ENCODE results near the gene DNLZ.
A peak's percentile ranks its signal among the peaks of the same experiment; 100 is the strongest.

The DNLZ gene

GRCh38 chr9:136403915-136404800 lies 40.6 kb upstream of the DNLZ start:
- peak; percentile 58 for DNase-seq (ENCODE audit: insufficient read length)
- FAIRE-seq: peak; percentile 24
- TF ChIP-seq POLR2AphosphoS5 (IDR thresholded peaks at IDR 0.05; ENCODE audit: low read depth, low read length) (no peak), TAF1 (IDR thresholded peaks at IDR 0.05; ENCODE audit: borderline replicate concordance, low read depth, low read length) (no peak), POLR2A (IDR thresholded peaks at IDR 0.05; ENCODE audit: low read depth, low read length) (no peak)

GRCh38 chr9:136403538-136403914 lies 40.0 kb upstream of the DNLZ start:
- TF ChIP-seq POLR2AphosphoS5 (IDR thresholded peaks at IDR 0.05; ENCODE audit: low read depth, low read length) (peak; percentile 74; the same call in 1 of the 2 replicates), POLR2A (IDR thresholded peaks at IDR 0.05; ENCODE audit: low read depth, low read length) (peak; percentile 70), TAF1 (IDR thresholded peaks at IDR 0.05; ENCODE audit: borderline replicate concordance, low read depth, low read length) (no peak)
- peak; percentile 72 for DNase-seq (ENCODE audit: insufficient read length)
- peak; percentile 83 for FAIRE-seq

- no peak for DNase-seq (ENCODE audit: insufficient read length)
- TF ChIP-seq POLR2AphosphoS5 (IDR thresholded peaks at IDR 0.05; ENCODE audit: low read depth, low read length): no peak
- TF ChIP-seq TAF1 (IDR thresholded peaks at IDR 0.05; ENCODE audit: borderline replicate concordance, low read depth, low read length): no peak
- no peak for TF ChIP-seq POLR2A (IDR thresholded peaks at IDR 0.05; ENCODE audit: low read depth, low read length)
- FAIRE-seq: no peak
These were observed 38.5 kb upstream of the DNLZ start for GRCh38 chr9:136402067-136402466.

GRCh38 chr9:136401173-136401922 lies 37.8 kb upstream of the DNLZ start:
- TF ChIP-seq POLR2AphosphoS5 (IDR thresholded peaks at IDR 0.05; ENCODE audit: low read depth, low read length): peak; percentile 61
- TF ChIP-seq POLR2A (IDR thresholded peaks at IDR 0.05; ENCODE audit: low read depth, low read length): no peak; the same call in 1 of the 2 replicates
- DNase-seq (ENCODE audit: insufficient read length) (no peak), FAIRE-seq (no peak)

- peak; percentile 97 for FAIRE-seq
- TF ChIP-seq TAF1 (IDR thresholded peaks at IDR 0.05; ENCODE audit: borderline replicate concordance, low read depth, low read length): peak; percentile 91
- TF ChIP-seq POLR2A (IDR thresholded peaks at IDR 0.05; ENCODE audit: low read depth, low read length): peak; percentile 89; the same call in 1 of the 2 replicates
- TF ChIP-seq POLR2AphosphoS5 (IDR thresholded peaks at IDR 0.05; ENCODE audit: low read depth, low read length): peak; percentile 66
- DNase-seq (ENCODE audit: insufficient read length): peak; percentile 98
These were observed 36.7 kb upstream of the DNLZ start, which contains the start of gene SNAPC4 for GRCh38 chr9:136400038-136400834. TSS of gene SNAPC4 (minus strand) at chr9:136400170. CDS start at chr9:136398428, 1,742 bp downstream.

GRCh38 chr9:136399176-136400037 lies 35.9 kb upstream of the DNLZ start:
- FAIRE-seq: peak; percentile 46
- DNase-seq (ENCODE audit: insufficient read length): peak; percentile 48
- no peak for TF ChIP-seq POLR2AphosphoS5 (IDR thresholded peaks at IDR 0.05; ENCODE audit: low read depth, low read length)
- no peak for TF ChIP-seq TAF1 (IDR thresholded peaks at IDR 0.05; ENCODE audit: borderline replicate concordance, low read depth, low read length)
- no peak for TF ChIP-seq POLR2A (IDR thresholded peaks at IDR 0.05; ENCODE audit: low read depth, low read length)

- DNase-seq (ENCODE audit: insufficient read length): no peak
- no peak for TF ChIP-seq POLR2AphosphoS5 (IDR thresholded peaks at IDR 0.05; ENCODE audit: low read depth, low read length)
- no peak for TF ChIP-seq POLR2A (IDR thresholded peaks at IDR 0.05; ENCODE audit: low read depth, low read length)
- TF ChIP-seq TAF1 (IDR thresholded peaks at IDR 0.05; ENCODE audit: borderline replicate concordance, low read depth, low read length): no peak
- no peak for FAIRE-seq
These were observed 34.7 kb upstream of the DNLZ start for GRCh38 chr9:136398286-136398685.

- FAIRE-seq (no peak), DNase-seq (ENCODE audit: insufficient read length) (no peak)
- TF ChIP-seq TAF1 (IDR thresholded peaks at IDR 0.05; ENCODE audit: borderline replicate concordance, low read depth, low read length) (no peak), POLR2AphosphoS5 (IDR thresholded peaks at IDR 0.05; ENCODE audit: low read depth, low read length) (no peak)
These were observed 34.1 kb upstream of the DNLZ start for GRCh38 chr9:136397643-136398042.

- FAIRE-seq (no peak), DNase-seq (ENCODE audit: insufficient read length) (no peak)
- TF ChIP-seq TAF1 (IDR thresholded peaks at IDR 0.05; ENCODE audit: borderline replicate concordance, low read depth, low read length) (no peak), POLR2A (IDR thresholded peaks at IDR 0.05; ENCODE audit: low read depth, low read length) (no peak), POLR2AphosphoS5 (IDR thresholded peaks at IDR 0.05; ENCODE audit: low read depth, low read length) (no peak)
These were observed 32.6 kb upstream of the DNLZ start for GRCh38 chr9:136396219-136396515.

Data from GM12892 (cell line).